ENCODE measurements around the gene MROH2B.

The MROH2B gene

GRCh38 chr5:41071242-41071641, at the start of gene MROH2B:
Gene MROH2B, minus strand, starts transcription at chr5:41071342. Its CDS starts 490 bp downstream, at chr5:41070852.
- no peaks in the 10 kb centered on the region for H3K4me1 Mint-ChIP-seq
- no peak within 1 kb of the TSS for H3K4me3 Mint-ChIP-seq
- H3K27ac Mint-ChIP-seq = no peak within 1 kb of the TSS
- H3K9me3 Mint-ChIP-seq = peaks cover 9% of the 10 kb centered on the region
- peaks cover 3% of the 10 kb centered on the region for H3K27me3 Mint-ChIP-seq (ENCODE audit: low read depth, poor library complexity)
- no peaks in the 10 kb centered on the region for H3K36me3 Mint-ChIP-seq (ENCODE audit: low read depth)
- no peak for TF ChIP-seq CTCF (IDR thresholded peaks at IDR 0.05)
- no peak for DNase-seq

- H3K4me1 Mint-ChIP-seq = peaks cover 11% of the 10 kb centered on the region
- no peaks in the 10 kb centered on the region for H3K9me3 Mint-ChIP-seq
- no peak overlapping the region for H3K27ac Mint-ChIP-seq
- no peak for DNase-seq
- TF ChIP-seq CTCF (IDR thresholded peaks at IDR 0.05) = no peak
- no peak overlapping the region for H3K4me3 Mint-ChIP-seq
- no peaks in the 10 kb centered on the region for H3K36me3 Mint-ChIP-seq (ENCODE audit: low read depth)
- no peaks in the 10 kb centered on the region for H3K27me3 Mint-ChIP-seq (ENCODE audit: low read depth, poor library complexity)
Observed at GRCh38 chr5:41120600-41120999, 49.5 kb upstream of the MROH2B start.

GRCh38 chr5:41118177-41118576, 47.0 kb upstream of the MROH2B start:
- Mint-ChIP-seq H3K27ac (no peak overlapping the region), H3K4me1 (no peaks in the 10 kb centered on the region), H3K36me3 (ENCODE audit: low read depth) (no peaks in the 10 kb centered on the region), H3K27me3 (ENCODE audit: low read depth, poor library complexity) (no peaks in the 10 kb centered on the region), H3K4me3 (no peak overlapping the region), H3K9me3 (no peaks in the 10 kb centered on the region)
- no peak for DNase-seq
- TF ChIP-seq CTCF (IDR thresholded peaks at IDR 0.05) = no peak

GRCh38 chr5:41115281-41115680, 44.1 kb upstream of the MROH2B start:
- DNase-seq = no peak
- Mint-ChIP-seq H3K9me3 (no peaks in the 10 kb centered on the region), H3K27me3 (ENCODE audit: low read depth, poor library complexity) (no peaks in the 10 kb centered on the region), H3K4me1 (no peaks in the 10 kb centered on the region), H3K36me3 (ENCODE audit: low read depth) (no peaks in the 10 kb centered on the region), H3K4me3 (no peak overlapping the region), H3K27ac (no peak overlapping the region)
- TF ChIP-seq CTCF (IDR thresholded peaks at IDR 0.05) = no peak

GRCh38 chr5:41112486-41113455, 41.6 kb upstream of the MROH2B start:
- H3K4me3 Mint-ChIP-seq = no peak overlapping the region
- no peak overlapping the region for H3K27ac Mint-ChIP-seq
- DNase-seq = no peak
- no peaks in the 10 kb centered on the region for H3K4me1 Mint-ChIP-seq
- no peaks in the 10 kb centered on the region for H3K9me3 Mint-ChIP-seq
- no peak for TF ChIP-seq CTCF (IDR thresholded peaks at IDR 0.05)
- H3K36me3 Mint-ChIP-seq (ENCODE audit: low read depth) = no peaks in the 10 kb centered on the region
- H3K27me3 Mint-ChIP-seq (ENCODE audit: low read depth, poor library complexity) = no peaks in the 10 kb centered on the region

GRCh38 chr5:41109186-41109585, 38.0 kb upstream of the MROH2B start:
- DNase-seq = no peak
- H3K36me3 Mint-ChIP-seq (ENCODE audit: low read depth) = no peaks in the 10 kb centered on the region
- no peak overlapping the region for H3K4me3 Mint-ChIP-seq
- TF ChIP-seq CTCF (IDR thresholded peaks at IDR 0.05) = no peak
- H3K27ac Mint-ChIP-seq = no peak overlapping the region
- H3K27me3 Mint-ChIP-seq (ENCODE audit: low read depth, poor library complexity) = no peaks in the 10 kb centered on the region
- H3K4me1 Mint-ChIP-seq = no peaks in the 10 kb centered on the region
- H3K9me3 Mint-ChIP-seq = no peaks in the 10 kb centered on the region

All from nephron progenitor cell (in vitro differentiated cells).